ENCODE data around the gene SAP30BP. TPM values are rescaled to one million over a fixed set of nuclear protein-coding genes. Genes with fewer than 3 reads are reported as not detected.

The SAP30BP gene
- total RNA-seq, 2 donors from 2014 or later: 96.5 to 113 TPM

GRCh38 chr17:75630071-75630917, 36.8 kb upstream of the SAP30BP start:
- TF ChIP-seq CTCF (conservative IDR thresholded peaks at IDR 0.05): no peak

GRCh38 chr17:75631353-75631752, 35.8 kb upstream of the SAP30BP start:
- H3K4me3 Mint-ChIP-seq: no peak overlapping the region
- peaks cover 5% of the 10 kb centered on the region for H3K36me3 ChIP-seq (ENCODE audit: control insufficient read depth, insufficient read depth, low read length)
- H3K4me3 ChIP-seq (ENCODE audit: low read length): no peak overlapping the region
- no peak for DNase-seq
- H3K27me3 ChIP-seq (ENCODE audit: control insufficient read depth, insufficient read depth, low read length, poor library complexity, severe bottlenecking): no peaks in the 10 kb centered on the region
- no peak for TF ChIP-seq CTCF (conservative IDR thresholded peaks at IDR 0.05)
- no peaks in the 10 kb centered on the region for H3K9me3 Mint-ChIP-seq
- no peak overlapping the region for H3K9ac ChIP-seq (ENCODE audit: extremely low read depth, low read length, poor library complexity, severe bottlenecking)
- H3K36me3 Mint-ChIP-seq (ENCODE audit: low read depth): no peaks in the 10 kb centered on the region
- WGBS, 2 experiments (ENCODE audit: insufficient coverage in 1 of 2, insufficient read length in 1 of 2): 93 to 94% methylated on average over 13 to 27 of the region's 27 CpGs
- H3K4me1 ChIP-seq (ENCODE audit: control insufficient read depth, insufficient read depth, low read length): peaks cover 8% of the 10 kb centered on the region
- peaks cover 16% of the 10 kb centered on the region for H3K4me1 Mint-ChIP-seq
- H3K27me3 Mint-ChIP-seq (ENCODE audit: insufficient read depth): no peaks in the 10 kb centered on the region
- H3K27ac ChIP-seq (ENCODE audit: low read depth, low read length): no peak overlapping the region
- no peak overlapping the region for H3K27ac Mint-ChIP-seq
- no peaks in the 10 kb centered on the region for H3K9me3 ChIP-seq (ENCODE audit: control insufficient read depth, low read length)

More at GRCh38 chr17:75630071-75630917, 36.8 kb upstream of the SAP30BP start:
- no peaks in the 10 kb centered on the region for H3K9me3 ChIP-seq (ENCODE audit: control insufficient read depth, low read length)
- Mint-ChIP-seq H3K27me3 (ENCODE audit: insufficient read depth) (no peaks in the 10 kb centered on the region), H3K9me3 (no peaks in the 10 kb centered on the region), H3K4me1 (peaks cover 16% of the 10 kb centered on the region), H3K27ac (no peak overlapping the region), H3K36me3 (ENCODE audit: low read depth) (no peaks in the 10 kb centered on the region), H3K4me3 (no peak overlapping the region)
- WGBS, 2 experiments (ENCODE audit: insufficient coverage in 1 of 2, insufficient read length in 1 of 2): 87 to 88% methylated on average over 15 to 26 of the region's 26 CpGs
- no peak for DNase-seq
- no peak overlapping the region for H3K27ac ChIP-seq (ENCODE audit: low read depth, low read length)
- no peak overlapping the region for H3K4me3 ChIP-seq (ENCODE audit: low read length)
- H3K4me1 ChIP-seq (ENCODE audit: control insufficient read depth, insufficient read depth, low read length): peaks cover 8% of the 10 kb centered on the region
- H3K36me3 ChIP-seq (ENCODE audit: control insufficient read depth, insufficient read depth, low read length): peaks cover 5% of the 10 kb centered on the region
- H3K27me3 ChIP-seq (ENCODE audit: control insufficient read depth, insufficient read depth, low read length, poor library complexity, severe bottlenecking): no peaks in the 10 kb centered on the region
- H3K9ac ChIP-seq (ENCODE audit: extremely low read depth, low read length, poor library complexity, severe bottlenecking): no peak overlapping the region

GRCh38 chr17:75632428-75632827, 34.7 kb upstream of the SAP30BP start:
- TF ChIP-seq CTCF (conservative IDR thresholded peaks at IDR 0.05): no peak
- Mint-ChIP-seq H3K27ac (no peak overlapping the region), H3K36me3 (ENCODE audit: low read depth) (no peaks in the 10 kb centered on the region), H3K9me3 (no peaks in the 10 kb centered on the region), H3K4me3 (no peak overlapping the region), H3K4me1 (peaks cover 16% of the 10 kb centered on the region), H3K27me3 (ENCODE audit: insufficient read depth) (no peaks in the 10 kb centered on the region)
- H3K4me1 ChIP-seq (ENCODE audit: control insufficient read depth, insufficient read depth, low read length): peaks cover 8% of the 10 kb centered on the region
- peaks cover 5% of the 10 kb centered on the region for H3K36me3 ChIP-seq (ENCODE audit: control insufficient read depth, insufficient read depth, low read length)
- H3K4me3 ChIP-seq (ENCODE audit: low read length): no peak overlapping the region
- no peak overlapping the region for H3K27ac ChIP-seq (ENCODE audit: low read depth, low read length)
- no peaks in the 10 kb centered on the region for H3K9me3 ChIP-seq (ENCODE audit: control insufficient read depth, low read length)
- no peak overlapping the region for H3K9ac ChIP-seq (ENCODE audit: extremely low read depth, low read length, poor library complexity, severe bottlenecking)
- WGBS, 2 experiments (ENCODE audit: insufficient coverage in 1 of 2, insufficient read length in 1 of 2): 73 to 82% methylated on average over 10 to 12 of the region's 12 CpGs
- no peaks in the 10 kb centered on the region for H3K27me3 ChIP-seq (ENCODE audit: control insufficient read depth, insufficient read depth, low read length, poor library complexity, severe bottlenecking)
- DNase-seq: no peak
